G401.6 (cell line): ENCODE measurements around the gene PATJ.
"Not testable (repeated sequence)": the region's sequence is repeated elsewhere in the genome, so short reads cannot be mapped to it uniquely, and the experiment has no call there.

Experiments used
- FAIRE-seq: peaks from 2 replicates; lab custom pipeline; 2012; peaks lifted over from hg19 to GRCh38; lab: Jason Lieb, UNC

The PATJ gene, protein sequence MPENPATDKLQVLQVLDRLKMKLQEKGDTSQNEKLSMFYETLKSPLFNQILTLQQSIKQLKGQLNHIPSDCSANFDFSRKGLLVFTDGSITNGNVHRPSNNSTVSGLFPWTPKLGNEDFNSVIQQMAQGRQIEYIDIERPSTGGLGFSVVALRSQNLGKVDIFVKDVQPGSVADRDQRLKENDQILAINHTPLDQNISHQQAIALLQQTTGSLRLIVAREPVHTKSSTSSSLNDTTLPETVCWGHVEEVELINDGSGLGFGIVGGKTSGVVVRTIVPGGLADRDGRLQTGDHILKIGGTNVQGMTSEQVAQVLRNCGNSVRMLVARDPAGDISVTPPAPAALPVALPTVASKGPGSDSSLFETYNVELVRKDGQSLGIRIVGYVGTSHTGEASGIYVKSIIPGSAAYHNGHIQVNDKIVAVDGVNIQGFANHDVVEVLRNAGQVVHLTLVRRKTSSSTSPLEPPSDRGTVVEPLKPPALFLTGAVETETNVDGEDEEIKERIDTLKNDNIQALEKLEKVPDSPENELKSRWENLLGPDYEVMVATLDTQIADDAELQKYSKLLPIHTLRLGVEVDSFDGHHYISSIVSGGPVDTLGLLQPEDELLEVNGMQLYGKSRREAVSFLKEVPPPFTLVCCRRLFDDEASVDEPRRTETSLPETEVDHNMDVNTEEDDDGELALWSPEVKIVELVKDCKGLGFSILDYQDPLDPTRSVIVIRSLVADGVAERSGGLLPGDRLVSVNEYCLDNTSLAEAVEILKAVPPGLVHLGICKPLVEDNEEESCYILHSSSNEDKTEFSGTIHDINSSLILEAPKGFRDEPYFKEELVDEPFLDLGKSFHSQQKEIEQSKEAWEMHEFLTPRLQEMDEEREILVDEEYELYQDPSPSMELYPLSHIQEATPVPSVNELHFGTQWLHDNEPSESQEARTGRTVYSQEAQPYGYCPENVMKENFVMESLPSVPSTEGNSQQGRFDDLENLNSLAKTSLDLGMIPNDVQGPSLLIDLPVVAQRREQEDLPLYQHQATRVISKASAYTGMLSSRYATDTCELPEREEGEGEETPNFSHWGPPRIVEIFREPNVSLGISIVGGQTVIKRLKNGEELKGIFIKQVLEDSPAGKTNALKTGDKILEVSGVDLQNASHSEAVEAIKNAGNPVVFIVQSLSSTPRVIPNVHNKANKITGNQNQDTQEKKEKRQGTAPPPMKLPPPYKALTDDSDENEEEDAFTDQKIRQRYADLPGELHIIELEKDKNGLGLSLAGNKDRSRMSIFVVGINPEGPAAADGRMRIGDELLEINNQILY (N-terminal part only)

DNA sequence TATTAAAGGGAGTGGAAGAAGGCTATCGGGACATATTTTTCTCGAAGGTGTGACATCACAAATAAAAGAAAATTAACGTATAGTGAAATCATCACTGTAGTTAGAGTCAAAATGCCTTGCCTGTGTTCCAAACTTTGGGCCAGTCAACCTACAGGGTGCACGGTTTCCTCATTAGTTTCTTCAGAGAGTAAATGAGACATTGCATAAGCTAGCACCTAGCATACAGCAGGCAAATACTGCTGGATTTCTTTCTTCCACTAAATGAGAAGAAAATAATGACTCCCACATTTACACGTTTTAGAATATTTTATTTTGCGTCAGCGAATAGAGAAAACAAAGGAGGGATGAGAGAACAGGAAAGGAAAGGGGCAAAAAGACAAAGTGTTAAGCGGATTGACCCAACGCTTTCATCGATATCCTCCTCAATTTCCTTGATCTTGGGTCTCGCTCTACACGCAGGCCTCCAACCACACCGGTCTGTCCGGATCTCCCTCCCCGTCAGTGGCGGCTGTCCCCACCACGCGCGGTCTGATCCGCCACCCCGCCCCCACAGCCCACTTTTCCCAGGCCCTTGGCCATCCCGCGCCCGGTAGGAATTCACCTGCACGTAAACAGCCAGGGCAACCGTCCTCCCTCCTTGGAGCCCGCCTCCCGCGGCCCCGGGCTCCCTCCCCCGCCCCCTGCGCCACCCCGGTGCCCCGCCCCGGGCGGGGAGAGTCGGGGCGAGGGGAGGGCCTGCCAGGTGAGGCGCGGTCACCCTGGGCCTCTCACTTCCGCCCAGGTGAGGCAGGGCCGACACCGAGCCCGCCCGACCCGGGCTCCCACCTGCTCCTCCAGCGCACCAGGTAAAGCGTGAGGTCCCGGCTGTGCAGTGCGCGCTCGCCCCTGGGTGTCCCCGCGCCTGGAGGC lies at the start of gene PATJ:
TSS of gene PATJ (plus strand) at position 770 of the 909 bp plus-strand sequence. CDS start 20,413 bp downstream, outside the sequence.
- FAIRE-seq: no peak

DNA sequence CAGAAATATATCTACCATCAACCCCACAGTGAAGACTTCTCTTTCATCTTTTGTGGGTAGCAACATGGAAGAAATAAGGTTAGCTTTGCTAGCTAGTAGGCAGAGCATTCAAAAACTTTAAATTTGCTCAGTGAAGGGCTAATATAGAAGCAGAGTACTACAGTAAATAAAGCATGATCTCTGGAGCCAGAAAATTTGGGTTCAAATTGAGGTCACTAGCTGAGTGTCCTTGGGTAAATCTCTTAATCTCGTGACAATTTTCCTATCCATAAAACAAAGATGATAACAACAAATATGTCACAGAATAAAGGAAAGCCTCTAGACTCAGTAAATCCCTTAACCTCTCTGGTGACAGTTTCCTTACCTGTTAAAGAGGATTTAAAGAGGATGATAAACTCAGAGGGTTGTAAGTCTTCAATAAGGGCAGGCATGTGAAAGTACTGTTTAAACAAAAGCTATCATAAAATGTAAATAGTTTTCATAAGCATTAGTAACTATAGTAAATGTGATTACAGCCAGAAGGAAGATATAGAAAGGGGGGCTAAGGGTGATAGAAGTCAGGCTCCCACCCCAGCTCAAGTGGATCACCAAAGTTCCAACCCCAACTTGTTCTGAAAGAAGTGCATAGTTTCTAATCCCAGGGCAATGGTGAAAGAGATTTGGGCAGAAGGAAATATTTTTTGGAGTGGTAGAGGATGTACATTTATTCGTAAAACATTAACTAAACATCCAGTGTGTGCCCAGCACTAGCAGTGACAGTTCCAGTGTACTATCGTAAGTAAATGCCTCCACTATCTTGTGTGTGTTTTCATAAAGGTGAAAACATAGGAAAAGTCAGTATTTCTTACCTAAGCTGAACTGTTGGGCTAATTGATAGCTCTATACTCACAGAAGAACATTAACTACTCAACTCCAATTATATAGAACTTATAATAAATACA lies 42.1 kb upstream of the PATJ start:
- FAIRE-seq: no peak

DNA sequence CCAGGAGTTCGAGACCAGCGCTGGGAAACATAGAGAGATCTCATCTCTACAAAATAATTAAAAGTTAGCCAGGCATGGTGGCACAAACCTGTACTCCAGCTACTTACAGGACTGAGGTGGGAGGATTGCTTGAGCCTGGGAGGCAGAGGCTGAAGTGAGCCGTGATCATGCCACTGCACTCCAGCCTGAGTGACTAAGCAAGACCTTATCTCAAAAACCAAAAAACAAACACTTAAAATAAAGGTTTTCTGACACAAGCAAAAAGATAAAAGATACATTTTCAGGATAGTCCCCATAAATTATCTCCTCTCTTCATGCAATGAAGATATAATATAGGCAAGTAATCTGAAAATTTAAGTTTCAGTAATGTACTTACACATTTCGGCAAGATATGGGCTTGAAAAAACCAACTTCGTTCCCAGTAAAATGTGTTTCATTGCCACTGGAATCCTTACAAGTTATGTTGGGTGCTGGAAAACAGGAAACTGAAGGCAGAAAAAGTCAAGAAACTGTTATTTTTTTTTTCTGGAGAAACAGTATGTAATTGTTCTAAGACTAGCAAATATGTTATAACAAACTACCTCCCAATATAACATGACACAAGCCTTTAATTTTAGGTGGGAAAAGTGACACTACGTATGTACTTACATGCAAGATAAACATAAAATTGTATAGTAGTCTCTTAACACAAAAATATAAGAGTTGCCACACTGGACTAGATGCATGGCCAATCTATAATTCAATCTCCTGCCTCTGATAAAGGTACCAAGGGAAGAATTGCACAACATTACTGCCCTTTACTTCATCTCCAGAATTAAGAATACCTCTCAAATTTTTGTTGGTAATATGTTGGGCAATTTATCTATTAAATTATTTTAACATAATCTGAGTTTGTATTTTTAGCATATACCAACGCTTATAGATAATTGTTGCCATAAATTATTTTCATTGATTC lies 33.0 kb upstream of the PATJ start:
- peak; percentile 33 for FAIRE-seq

DNA sequence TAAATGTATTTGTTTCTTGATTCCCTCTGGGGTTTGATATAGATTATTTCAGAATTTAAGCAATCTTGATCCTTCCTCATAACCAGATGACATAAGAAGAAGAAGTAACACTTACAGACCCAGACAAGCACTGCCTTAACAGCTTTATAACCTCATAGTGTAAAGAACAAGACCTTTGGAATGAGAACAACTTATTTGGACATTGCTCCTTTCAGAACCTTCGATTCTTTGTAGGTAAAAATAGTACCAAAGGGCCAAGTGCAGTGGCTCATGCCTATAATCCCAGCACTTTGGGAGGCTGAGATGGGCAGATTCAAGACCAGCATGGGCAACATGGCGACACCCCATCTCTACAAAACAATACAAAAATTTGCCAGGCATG lies 32.4 kb upstream of the PATJ start:
- no peak for FAIRE-seq

DNA sequence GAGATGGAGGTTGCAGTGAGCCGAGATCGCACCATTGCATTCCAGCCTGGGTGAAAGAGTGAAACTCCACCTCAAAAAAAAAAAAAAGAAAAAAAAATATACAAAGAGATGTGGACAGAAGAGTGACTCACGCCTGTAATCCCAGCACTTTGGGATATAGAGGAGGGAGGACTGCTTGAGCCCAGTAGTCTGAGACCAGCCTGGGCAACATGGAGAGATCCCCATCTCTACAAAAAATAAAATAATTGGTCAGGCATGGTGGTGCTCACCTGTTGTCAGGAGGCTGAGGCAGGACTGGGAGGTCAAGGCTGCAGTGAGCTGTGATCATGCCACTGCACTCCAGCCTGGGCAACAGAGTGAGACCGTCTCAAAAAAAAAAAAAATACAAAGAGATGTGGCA lies 31.0 kb upstream of the PATJ start:
- not testable (repeated sequence) for FAIRE-seq

DNA sequence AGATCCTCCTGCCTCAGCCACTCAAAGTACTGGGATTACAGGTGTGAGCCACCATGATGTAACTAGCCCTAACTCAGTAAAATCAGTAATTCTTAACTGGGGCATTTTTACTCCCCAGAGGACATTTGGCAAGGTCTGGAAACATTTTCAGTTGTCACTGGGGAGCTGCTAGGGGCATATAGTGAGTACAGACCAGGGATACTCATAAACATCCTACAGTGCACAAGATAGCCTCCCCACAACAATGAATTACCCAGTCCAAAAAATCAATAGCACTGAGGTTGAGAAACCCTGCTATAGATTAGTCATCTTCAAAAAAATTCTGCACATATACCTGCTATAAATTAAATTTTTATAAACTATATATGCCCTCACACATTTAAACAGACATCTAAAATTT lies 30.3 kb upstream of the PATJ start:
- FAIRE-seq: no peak

DNA sequence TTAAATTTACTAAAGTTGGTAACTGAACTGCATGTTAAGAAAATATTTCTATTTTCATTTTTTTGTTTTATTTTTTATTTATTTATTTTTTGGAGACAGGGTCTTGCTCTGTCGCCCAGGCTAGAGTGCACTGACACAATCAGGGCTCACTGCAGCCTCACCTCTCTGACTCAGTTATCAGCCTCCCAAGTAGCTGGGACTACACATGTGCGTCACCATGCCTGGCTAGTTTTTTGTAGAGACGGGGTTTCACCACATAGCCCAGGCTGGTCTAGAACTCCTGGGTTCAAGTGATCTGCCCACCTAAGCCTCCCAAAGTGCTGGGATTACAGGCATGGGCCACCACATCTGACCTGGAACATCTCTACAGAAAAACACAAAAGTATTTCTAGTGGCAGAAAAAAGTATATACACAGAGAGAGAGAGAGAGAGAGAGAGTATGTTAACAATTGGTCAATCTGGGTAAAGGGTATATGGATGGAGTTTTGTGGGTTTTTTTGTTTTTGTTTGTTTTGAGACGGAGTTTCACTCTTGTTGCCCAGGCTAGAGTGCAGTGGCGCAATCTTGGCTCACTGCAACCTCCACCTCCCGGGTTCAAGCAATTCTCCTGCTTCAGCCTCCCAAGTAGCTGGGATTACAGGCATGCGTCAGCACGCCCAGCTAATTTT lies 23.1 kb upstream of the PATJ start:
- not testable (repeated sequence) for FAIRE-seq

DNA sequence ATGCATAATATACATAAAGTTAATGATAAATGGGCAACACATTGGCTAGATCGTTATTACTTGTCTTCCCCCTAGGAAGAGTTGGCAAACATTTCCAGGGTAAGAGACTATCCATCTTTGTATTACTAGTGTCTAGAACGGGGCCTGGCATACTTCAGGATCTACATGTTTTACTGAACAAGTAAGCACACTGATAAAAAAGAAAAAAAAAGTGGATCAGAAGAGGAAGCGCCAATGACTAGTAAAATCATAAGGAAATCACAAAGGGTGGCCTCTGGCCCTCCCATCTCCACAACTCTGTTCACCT lies 17.8 kb upstream of the PATJ start:
- no peak for FAIRE-seq

DNA sequence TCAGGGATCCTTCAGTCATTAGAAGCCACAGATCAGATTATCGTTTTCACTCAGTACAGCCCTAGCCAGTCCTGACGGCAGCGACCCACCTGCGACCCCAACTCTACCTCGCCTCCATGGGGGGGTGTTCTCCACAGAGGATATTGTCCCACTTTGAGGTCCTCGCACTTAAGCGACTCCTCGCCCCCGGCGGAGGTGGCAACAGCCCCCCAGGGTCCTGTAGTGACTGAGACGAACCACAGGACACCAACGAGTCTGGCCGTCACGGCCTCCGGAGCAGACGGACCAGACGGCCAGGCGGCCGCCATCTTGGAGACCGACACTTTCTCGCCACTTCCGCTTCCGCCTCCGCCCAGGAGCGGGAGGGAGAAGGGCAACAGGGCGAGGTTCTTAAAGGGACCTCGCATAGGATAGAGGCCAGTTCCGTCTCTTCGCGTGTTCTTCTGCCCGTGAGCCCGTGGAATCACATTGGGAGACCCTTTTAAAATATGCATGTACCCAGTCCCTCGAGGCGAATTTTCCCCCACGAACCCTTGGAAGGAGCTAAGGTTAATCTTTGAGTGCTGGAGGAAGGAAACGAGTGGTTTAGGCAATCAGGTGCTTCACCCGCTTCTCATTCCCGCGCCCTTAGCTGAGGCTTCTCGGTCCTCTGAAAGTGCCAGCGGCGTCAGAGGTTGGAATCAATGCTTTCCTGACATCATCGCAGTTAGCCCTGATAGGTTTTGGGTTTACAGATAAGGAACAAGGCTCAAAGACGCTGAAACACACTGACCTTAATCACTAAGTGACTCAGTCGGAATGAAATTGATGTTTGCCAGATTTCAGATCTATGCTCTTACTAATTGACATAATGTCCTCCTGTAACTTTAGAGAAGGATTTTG lies 17.2 kb upstream of the PATJ start, which contains the start of gene TM2D1:
TSS of gene TM2D1 (minus strand) at position 329 of the 882 bp plus-strand sequence. CDS start at position 308, 21 bp downstream.
- FAIRE-seq: peak; percentile 91

DNA sequence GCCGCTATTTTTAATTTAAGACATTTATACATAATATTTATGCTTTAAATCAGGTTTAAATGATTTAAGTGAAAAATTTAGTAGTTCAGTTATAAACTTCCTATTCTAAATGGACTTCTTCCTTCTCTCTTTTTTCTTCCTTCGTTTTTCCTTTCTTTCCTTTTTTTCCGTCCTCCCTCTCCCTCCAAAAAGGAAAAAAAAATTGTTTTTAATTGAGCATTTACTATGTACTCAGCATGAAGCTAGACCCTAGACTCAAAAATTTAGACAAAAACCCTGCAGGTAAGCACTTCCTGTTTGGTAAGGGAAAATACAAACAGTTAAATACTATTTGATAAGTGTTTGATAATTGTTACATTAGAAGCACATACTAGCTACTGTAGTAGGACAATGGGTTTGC lies 14.7 kb upstream of the PATJ start:
- FAIRE-seq: no peak

DNA sequence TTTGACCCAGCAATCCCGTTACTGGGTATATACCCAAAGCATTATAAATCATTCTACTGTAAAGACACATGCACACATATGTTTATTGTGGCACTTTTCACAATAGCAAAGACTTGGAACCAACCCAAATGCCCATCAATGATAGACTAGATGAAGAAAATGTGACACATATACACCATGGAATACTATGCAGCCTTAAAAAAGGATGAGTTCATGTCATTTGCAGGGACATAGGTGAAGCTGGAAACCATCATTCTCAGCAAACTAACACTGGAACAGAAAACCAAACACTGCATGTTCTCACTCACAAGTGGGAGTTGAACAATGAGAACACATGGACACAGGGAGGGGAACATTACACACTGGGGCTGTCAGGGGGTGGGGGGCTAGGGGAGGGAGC lies 11.6 kb upstream of the PATJ start:
- not testable (repeated sequence) for FAIRE-seq

DNA sequence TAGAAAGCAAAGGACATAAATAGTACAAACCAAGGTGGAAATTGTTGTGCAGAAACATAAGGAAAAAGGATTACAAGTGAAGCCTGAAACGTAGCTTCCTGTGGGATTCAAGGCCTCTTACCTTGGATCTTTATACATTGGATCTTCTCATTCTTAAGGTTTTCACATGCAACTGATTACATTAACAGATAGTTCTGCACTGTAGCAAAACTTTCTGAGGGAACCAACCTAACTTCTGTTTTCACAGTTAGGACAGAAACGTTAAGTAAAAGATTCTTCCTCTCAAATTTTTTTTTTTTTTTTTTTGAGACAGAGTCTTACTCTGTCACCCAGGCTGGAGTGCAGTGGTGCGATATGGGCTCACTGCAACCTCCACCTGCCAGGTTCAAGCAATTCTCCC lies 9.6 kb upstream of the PATJ start:
- FAIRE-seq: peak; percentile 25

DNA sequence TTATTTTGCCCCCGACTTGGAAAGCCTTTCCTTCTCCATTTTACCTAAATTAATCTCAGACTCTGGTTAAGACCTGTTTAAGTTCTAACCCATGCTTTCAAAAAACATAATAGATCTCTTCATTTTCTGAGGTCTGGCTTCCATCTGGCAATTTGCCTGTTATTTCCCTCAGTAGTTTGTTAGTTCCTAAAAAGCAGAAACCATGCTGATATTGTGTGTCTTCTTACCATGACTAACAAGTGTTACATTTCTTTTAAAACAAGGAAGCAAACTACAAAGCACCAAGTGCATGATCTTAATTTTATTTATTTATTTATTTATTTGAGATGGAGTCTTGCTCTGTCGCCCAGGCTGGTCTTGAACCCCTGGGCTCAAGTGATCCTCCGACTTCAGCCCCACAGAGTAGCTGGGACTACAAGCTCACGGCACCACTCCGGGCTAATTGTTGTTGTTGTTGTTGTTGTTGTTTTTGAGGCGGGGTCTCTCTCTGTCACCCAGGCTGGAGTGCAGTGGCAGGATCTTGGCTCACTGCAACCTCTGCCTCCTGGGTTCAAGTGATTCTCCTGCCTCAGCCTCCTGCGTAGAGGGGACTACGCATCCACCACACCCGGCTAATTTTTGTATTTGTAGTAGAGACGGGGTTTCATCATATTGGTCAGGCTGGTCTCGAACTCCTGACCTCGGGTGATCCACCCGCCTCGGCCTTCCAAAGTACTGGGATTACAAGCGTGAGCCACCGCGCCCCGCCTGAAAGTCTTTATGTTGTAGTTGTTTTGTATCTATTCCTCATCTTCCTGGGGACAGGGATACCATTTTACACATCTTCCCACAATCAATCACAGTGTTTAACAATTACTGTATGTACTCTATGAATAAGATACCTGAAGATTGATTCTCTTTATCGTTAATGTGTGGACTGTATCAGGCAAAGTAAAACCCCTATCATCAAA lies 1.3 kb upstream of the PATJ start:
- FAIRE-seq: no peak

DNA sequence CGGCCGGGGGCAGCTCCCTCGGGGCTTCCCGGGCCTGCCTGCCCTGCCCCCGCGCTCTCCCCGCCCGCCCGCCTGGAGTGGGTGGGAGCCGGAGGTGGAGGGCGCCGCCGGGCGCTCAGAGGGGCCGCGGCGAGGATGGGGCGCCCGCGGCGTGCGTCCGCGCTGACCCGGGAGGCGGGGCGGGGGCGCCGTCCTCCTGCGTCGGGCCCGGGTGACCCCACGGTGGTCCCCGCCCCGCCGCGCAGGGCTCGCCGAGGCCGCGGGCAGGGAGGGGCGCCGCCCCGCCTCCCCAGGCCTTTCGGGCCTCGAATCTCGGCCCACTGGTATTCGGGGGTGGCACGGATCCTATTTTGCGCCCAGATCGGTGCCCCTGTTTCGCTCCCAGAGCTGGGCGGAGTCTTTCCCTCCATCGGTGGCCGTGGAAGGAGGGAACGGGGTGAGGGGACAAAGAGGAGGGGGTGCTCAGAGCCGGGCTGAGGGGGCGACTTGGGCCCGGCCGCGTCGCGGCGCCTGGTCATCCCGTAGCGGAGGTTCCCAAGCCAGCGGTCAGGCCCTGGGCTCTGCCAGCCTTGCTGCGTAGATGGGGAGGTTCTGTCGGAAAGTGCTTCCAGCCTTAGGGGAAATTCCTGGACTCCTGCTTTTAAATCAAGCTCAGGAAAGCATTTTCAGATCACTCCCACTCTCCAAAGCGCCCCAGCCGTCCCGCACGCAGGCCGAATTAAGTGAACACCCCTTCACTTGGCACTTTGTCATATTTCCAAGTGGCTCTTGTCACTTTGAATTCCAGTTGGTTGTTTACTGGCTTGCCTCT lies 545 bp downstream of the PATJ start:
- FAIRE-seq: no peak

DNA sequence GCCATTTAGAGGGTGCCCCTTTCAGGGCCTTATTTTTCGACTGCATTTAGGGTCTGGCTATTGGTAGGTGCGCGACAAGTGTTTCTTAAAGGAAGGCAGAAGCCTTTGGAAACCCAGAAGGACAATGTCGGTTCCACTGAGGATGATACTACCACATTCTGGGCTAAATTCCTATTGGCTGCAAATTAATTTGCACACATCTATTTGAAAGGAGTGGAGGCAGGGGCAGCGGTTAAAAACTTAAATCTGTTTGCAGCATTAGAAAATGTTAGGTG lies 1.1 kb downstream of the PATJ start:
- FAIRE-seq: no peak
